GM23338 (cell line): ENCODE results near the gene CDK10. TPM values are rescaled to one million over a fixed set of nuclear protein-coding genes. Genes with fewer than 3 reads are reported as not detected.

ENCODE experiments used
- ATAC-seq: fragments of 200-7000 bp; cut with Tn5 transposase; 3 replicates; pipeline ENCODE4 v1.9.1; 2020
- DNase-seq: peaks from one replicate; pipeline ENCODE4 v3.0.0-alpha.2; 2015; ENCODE audit warnings: low spot score
- H2AFZ ChIP-seq: fragments of 200-600 bp; sonication (generic); 2 replicates; pipeline ENCODE4 v1.8.0; 2016; ENCODE audit warnings: antibody characterized with exemption, mild to moderate bottlenecking, moderate library complexity
- H3F3A ChIP-seq: fragments of 200-600 bp; sonication (generic); replicated peaks from 2 replicates; pipeline ENCODE4 v1.8.0; 2017; ENCODE audit warnings: antibody characterized with exemption, mixed run types, low read depth
- H3K27ac ChIP-seq: fragments of 200-600 bp; sonication (generic); 2 replicates; pipeline ENCODE4 v1.6.1; 2016; ENCODE audit warnings: low read depth
- H3K27me3 ChIP-seq: fragments of 200-600 bp; sonication (generic); 2 replicates; pipeline ENCODE4 v1.8.0; 2016; ENCODE audit warnings: mild to moderate bottlenecking, mixed run types, moderate library complexity; ENCODE audit not compliant: insufficient read depth
- H3K36me3 ChIP-seq: fragments of 200-600 bp; sonication (generic); 2 replicates; pipeline ENCODE4 v1.8.0; 2016; ENCODE audit warnings: mild to moderate bottlenecking; ENCODE audit not compliant: insufficient read depth
- H3K4me1 ChIP-seq: fragments of 200-600 bp; sonication (generic); 2 replicates; pipeline ENCODE4 v1.8.0; 2016; ENCODE audit warnings: mild to moderate bottlenecking, moderate library complexity; ENCODE audit not compliant: insufficient read depth
- H3K4me2 ChIP-seq: fragments of 200-600 bp; sonication (generic); 2 replicates; pipeline ENCODE4 v1.7.1; 2017; ENCODE audit warnings: mixed run types
- H3K4me3 ChIP-seq: fragments of 200-600 bp; sonication (generic); 2 replicates; pipeline ENCODE4 v1.6.1; 2016; ENCODE audit warnings: mixed run types
- H3K79me2 ChIP-seq: fragments of 200-600 bp; sonication (generic); replicated peaks from 2 replicates; pipeline ENCODE4 v1.8.0; 2017; ENCODE audit warnings: mild to moderate bottlenecking; ENCODE audit not compliant: insufficient read depth
- H3K9me2 ChIP-seq: fragments of 200-600 bp; sonication (generic); 2 replicates; pipeline ENCODE4 v1.8.0; 2017; ENCODE audit not compliant: insufficient read depth
- H4K20me1 ChIP-seq: fragments of 200-600 bp; sonication (generic); replicated peaks from 2 replicates; pipeline ENCODE4 v1.8.0; 2017; ENCODE audit warnings: mild to moderate bottlenecking; ENCODE audit not compliant: insufficient read depth
- H3K27ac Mint-ChIP-seq: 2 replicates; pipeline ENCODE4 v1.8.0; 2020; ENCODE audit warnings: inconsistent platforms, mild to moderate bottlenecking, moderate library complexity, mixed read lengths
- H3K27me3 Mint-ChIP-seq: 3 replicates; pipeline ENCODE4 v1.8.0; 2022; ENCODE audit warnings: low read depth, mild to moderate bottlenecking, moderate library complexity, mixed read lengths, inconsistent platforms; ENCODE audit not compliant: insufficient read depth, poor library complexity
- H3K36me3 Mint-ChIP-seq: 3 replicates; pipeline ENCODE4 v1.8.0; 2021; ENCODE audit warnings: low read depth, mild to moderate bottlenecking, inconsistent platforms, moderate library complexity, mixed read lengths
- H3K4me1 Mint-ChIP-seq: 3 replicates; pipeline ENCODE4 v1.8.0; 2020; ENCODE audit warnings: mild to moderate bottlenecking, inconsistent platforms, mixed read lengths
- H3K4me3 Mint-ChIP-seq: 3 replicates; pipeline ENCODE4 v1.8.0; 2021; ENCODE audit warnings: moderate library complexity, mild to moderate bottlenecking, inconsistent platforms, mixed read lengths
- H3K9me3 Mint-ChIP-seq: 3 replicates; pipeline ENCODE4 v1.8.0; 2020; ENCODE audit warnings: moderate library complexity, mild to moderate bottlenecking, inconsistent platforms, mixed read lengths
- CREB1 ChIP-seq: fragments of 250-450 bp; sonication (Bioruptor Pico); IDR thresholded peaks from 2 replicates; pipeline ENCODE4 v1.5.0; 2020; ENCODE audit warnings: low read depth, mild to moderate bottlenecking, moderate library complexity
- EZH2 ChIP-seq: fragments of 200-600 bp; sonication (generic); IDR thresholded peaks from one replicate; pipeline ENCODE4 v1.8.0; 2017; ENCODE audit warnings: antibody characterized with exemption, mild to moderate bottlenecking, low read depth; ENCODE audit not compliant: unreplicated experiment
- EZH2phosphoT487 ChIP-seq: fragments of 200-600 bp; sonication (generic); IDR thresholded peaks from one replicate; pipeline ENCODE4 v1.8.1; 2018; ENCODE audit warnings: antibody characterized with exemption; ENCODE audit not compliant: unreplicated experiment
- JUNB ChIP-seq: IDR thresholded peaks from one replicate; pipeline ENCODE4 v1.6.1; 2016; ENCODE audit warnings: antibody characterized with exemption; ENCODE audit not compliant: unreplicated experiment
- NANOG ChIP-seq: IDR thresholded peaks from 2 replicates; pipeline ENCODE4 v1.6.1; 2016; ENCODE audit warnings: antibody characterized with exemption, borderline replicate concordance
- POLR2AphosphoS5 ChIP-seq: IDR thresholded peaks from 2 replicates; pipeline ENCODE4 v1.6.1; 2016; ENCODE audit warnings: antibody characterized with exemption, low read depth
- STAT1 ChIP-seq: IDR thresholded peaks from one replicate; pipeline ENCODE4 v1.6.1; 2016; ENCODE audit warnings: antibody characterized with exemption; ENCODE audit not compliant: unreplicated experiment
- ZNF114 ChIP-seq: fragments of 250-450 bp; sonication (Bioruptor Pico); IDR thresholded peaks from 2 replicates; pipeline ENCODE4 v1.5.0; 2020; ENCODE audit warnings: mild to moderate bottlenecking, moderate library complexity
- polyA plus RNA-seq: library from polyadenylated mRNA; unstranded; fragments of >200 nt; fragmentation: Nextera tagmentation; extraction: Ambion mirVana; gene quantifications from 2 replicates; pipeline ENCODE4 v1.2.1, GENCODE V29; 2016
- total RNA-seq: library from RNA; depleted of rRNA; stranded (reverse); fragments of >200 nt; shearing (Covaris generic); gene quantifications from 2 replicates; pipeline ENCODE4 v1.2.3, GENCODE V29; 2014
- TF ChIP-seq, protein P1 (sequence below): IDR thresholded peaks from 2 replicates; pipeline ENCODE4 v1.6.1; 2016; ENCODE audit warnings: antibody characterized with exemption
- TF ChIP-seq, protein P2 (sequence below): fragments of 250-450 bp; sonication (Bioruptor Pico); IDR thresholded peaks from 2 replicates; pipeline ENCODE4 v1.5.0; 2020; ENCODE audit warnings: mild to moderate bottlenecking, moderate library complexity
- TF ChIP-seq, protein P3 (sequence below): IDR thresholded peaks from one replicate; pipeline ENCODE4 v1.6.1; 2018; ENCODE audit warnings: antibody characterized with exemption; ENCODE audit not compliant: unreplicated experiment

The CDK10 gene
- total and polyA plus RNA-seq, 2 experiments from 2014 or later = 64.6 to 88.0 TPM

- H2AFZ ChIP-seq = peak within 1 kb of the TSS; percentile 98
- Mint-ChIP-seq H3K9me3 (no peaks in the 10 kb centered on the region), H3K4me1 (peaks cover 8% of the 10 kb centered on the region), H3K27ac (peak within 1 kb of the TSS; percentile 77), H3K4me3 (peak within 1 kb of the TSS; percentile 90), H3K36me3 (peaks cover 41% of the 10 kb centered on the region), H3K27me3 (peaks cover 6% of the 10 kb centered on the region)
- peaks cover 12% of the 10 kb centered on the region for H3K36me3 ChIP-seq
- H3K4me2 ChIP-seq = peak within 1 kb of the TSS; percentile 98
- peaks cover 7% of the 10 kb centered on the region; the same call in 1 of the 2 replicates for H3K4me1 ChIP-seq
- no peak within 1 kb of the TSS for H3K27ac ChIP-seq
- DNase-seq = peak; percentile 91
- H4K20me1 ChIP-seq = peaks cover 4% of the 10 kb centered on the region; the same call in 1 of the 2 replicates
- no peak for TF ChIP-seq EZH2phosphoT487
- TF ChIP-seq CREB1 (CRISPR knock-in tag) = peak; percentile 37; the same call in 1 of the 2 replicates
- TF ChIP-seq, protein P1, sequence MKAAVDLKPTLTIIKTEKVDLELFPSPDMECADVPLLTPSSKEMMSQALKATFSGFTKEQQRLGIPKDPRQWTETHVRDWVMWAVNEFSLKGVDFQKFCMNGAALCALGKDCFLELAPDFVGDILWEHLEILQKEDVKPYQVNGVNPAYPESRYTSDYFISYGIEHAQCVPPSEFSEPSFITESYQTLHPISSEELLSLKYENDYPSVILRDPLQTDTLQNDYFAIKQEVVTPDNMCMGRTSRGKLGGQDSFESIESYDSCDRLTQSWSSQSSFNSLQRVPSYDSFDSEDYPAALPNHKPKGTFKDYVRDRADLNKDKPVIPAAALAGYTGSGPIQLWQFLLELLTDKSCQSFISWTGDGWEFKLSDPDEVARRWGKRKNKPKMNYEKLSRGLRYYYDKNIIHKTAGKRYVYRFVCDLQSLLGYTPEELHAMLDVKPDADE = 0 out of 2 replicates have a peak, but pooled peaks have one; percentile 10
- no peak for TF ChIP-seq EZH2
- peak; percentile 77 for TF ChIP-seq POLR2AphosphoS5
- TF ChIP-seq, protein P2, sequence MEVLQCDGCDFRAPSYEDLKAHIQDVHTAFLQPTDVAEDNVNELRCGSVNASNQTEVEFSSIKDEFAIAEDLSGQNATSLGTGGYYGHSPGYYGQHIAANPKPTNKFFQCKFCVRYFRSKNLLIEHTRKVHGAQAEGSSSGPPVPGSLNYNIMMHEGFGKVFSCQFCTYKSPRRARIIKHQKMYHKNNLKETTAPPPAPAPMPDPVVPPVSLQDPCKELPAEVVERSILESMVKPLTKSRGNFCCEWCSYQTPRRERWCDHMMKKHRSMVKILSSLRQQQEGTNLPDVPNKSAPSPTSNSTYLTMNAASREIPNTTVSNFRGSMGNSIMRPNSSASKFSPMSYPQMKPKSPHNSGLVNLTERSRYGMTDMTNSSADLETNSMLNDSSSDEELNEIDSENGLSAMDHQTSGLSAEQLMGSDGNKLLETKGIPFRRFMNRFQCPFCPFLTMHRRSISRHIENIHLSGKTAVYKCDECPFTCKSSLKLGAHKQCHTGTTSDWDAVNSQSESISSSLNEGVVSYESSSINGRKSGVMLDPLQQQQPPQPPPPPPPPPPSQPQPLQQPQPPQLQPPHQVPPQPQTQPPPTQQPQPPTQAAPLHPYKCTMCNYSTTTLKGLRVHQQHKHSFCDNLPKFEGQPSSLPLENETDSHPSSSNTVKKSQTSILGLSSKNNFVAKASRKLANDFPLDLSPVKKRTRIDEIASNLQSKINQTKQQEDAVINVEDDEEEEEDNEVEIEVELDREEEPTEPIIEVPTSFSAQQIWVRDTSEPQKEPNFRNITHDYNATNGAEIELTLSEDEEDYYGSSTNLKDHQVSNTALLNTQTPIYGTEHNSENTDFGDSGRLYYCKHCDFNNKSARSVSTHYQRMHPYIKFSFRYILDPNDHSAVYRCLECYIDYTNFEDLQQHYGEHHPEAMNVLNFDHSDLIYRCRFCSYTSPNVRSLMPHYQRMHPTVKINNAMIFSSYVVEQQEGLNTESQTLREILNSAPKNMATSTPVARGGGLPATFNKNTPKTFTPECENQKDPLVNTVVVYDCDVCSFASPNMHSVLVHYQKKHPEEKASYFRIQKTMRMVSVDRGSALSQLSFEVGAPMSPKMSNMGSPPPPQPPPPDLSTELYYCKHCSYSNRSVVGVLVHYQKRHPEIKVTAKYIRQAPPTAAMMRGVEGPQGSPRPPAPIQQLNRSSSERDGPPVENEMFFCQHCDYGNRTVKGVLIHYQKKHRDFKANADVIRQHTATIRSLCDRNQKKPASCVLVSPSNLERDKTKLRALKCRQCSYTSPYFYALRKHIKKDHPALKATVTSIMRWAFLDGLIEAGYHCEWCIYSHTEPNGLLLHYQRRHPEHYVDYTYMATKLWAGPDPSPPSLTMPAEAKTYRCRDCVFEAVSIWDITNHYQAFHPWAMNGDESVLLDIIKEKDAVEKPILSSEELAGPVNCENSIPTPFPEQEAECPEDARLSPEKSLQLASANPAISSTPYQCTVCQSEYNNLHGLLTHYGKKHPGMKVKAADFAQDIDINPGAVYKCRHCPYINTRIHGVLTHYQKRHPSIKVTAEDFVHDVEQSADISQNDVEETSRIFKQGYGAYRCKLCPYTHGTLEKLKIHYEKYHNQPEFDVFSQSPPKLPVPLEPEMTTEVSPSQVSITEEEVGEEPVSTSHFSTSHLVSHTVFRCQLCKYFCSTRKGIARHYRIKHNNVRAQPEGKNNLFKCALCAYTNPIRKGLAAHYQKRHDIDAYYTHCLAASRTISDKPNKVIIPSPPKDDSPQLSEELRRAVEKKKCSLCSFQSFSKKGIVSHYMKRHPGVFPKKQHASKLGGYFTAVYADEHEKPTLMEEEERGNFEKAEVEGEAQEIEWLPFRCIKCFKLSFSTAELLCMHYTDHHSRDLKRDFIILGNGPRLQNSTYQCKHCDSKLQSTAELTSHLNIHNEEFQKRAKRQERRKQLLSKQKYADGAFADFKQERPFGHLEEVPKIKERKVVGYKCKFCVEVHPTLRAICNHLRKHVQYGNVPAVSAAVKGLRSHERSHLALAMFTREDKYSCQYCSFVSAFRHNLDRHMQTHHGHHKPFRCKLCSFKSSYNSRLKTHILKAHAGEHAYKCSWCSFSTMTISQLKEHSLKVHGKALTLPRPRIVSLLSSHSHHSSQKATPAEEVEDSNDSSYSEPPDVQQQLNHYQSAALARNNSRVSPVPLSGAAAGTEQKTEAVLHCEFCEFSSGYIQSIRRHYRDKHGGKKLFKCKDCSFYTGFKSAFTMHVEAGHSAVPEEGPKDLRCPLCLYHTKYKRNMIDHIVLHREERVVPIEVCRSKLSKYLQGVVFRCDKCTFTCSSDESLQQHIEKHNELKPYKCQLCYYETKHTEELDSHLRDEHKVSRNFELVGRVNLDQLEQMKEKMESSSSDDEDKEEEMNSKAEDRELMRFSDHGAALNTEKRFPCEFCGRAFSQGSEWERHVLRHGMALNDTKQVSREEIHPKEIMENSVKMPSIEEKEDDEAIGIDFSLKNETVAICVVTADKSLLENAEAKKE (CRISPR knock-in tag) = no peak
- TF ChIP-seq NANOG = no peak
- TF ChIP-seq JUNB = no peak
- no peak for TF ChIP-seq STAT1
- TF ChIP-seq, protein P3, sequence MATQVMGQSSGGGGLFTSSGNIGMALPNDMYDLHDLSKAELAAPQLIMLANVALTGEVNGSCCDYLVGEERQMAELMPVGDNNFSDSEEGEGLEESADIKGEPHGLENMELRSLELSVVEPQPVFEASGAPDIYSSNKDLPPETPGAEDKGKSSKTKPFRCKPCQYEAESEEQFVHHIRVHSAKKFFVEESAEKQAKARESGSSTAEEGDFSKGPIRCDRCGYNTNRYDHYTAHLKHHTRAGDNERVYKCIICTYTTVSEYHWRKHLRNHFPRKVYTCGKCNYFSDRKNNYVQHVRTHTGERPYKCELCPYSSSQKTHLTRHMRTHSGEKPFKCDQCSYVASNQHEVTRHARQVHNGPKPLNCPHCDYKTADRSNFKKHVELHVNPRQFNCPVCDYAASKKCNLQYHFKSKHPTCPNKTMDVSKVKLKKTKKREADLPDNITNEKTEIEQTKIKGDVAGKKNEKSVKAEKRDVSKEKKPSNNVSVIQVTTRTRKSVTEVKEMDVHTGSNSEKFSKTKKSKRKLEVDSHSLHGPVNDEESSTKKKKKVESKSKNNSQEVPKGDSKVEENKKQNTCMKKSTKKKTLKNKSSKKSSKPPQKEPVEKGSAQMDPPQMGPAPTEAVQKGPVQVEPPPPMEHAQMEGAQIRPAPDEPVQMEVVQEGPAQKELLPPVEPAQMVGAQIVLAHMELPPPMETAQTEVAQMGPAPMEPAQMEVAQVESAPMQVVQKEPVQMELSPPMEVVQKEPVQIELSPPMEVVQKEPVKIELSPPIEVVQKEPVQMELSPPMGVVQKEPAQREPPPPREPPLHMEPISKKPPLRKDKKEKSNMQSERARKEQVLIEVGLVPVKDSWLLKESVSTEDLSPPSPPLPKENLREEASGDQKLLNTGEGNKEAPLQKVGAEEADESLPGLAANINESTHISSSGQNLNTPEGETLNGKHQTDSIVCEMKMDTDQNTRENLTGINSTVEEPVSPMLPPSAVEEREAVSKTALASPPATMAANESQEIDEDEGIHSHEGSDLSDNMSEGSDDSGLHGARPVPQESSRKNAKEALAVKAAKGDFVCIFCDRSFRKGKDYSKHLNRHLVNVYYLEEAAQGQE = no peak
- no peak for TF ChIP-seq ZNF114
- no peaks in the 10 kb centered on the region for H3K9me2 ChIP-seq
- peak within 1 kb of the TSS; percentile 95 for H3K4me3 ChIP-seq
- no peaks in the 10 kb centered on the region for H3F3A ChIP-seq
- H3K79me2 ChIP-seq = peaks cover 49% of the 10 kb centered on the region
- H3K27me3 ChIP-seq = no peaks in the 10 kb centered on the region
- peak; percentile 91 for ATAC-seq
Observed at GRCh38 chr16:89657442-89658220, 28.9 kb upstream of the CDK10 start, which contains the start of the genes CHMP1A and SPATA33. CHMP1A (minus strand) TSS chr16:89657708; CDS start chr16:89657588, 120 bp downstream. SPATA33 (plus strand) TSS chr16:89657836; CDS start chr16:89657912, 76 bp downstream.
